ENCODE data around the gene HEPACAM2.

DNA sequence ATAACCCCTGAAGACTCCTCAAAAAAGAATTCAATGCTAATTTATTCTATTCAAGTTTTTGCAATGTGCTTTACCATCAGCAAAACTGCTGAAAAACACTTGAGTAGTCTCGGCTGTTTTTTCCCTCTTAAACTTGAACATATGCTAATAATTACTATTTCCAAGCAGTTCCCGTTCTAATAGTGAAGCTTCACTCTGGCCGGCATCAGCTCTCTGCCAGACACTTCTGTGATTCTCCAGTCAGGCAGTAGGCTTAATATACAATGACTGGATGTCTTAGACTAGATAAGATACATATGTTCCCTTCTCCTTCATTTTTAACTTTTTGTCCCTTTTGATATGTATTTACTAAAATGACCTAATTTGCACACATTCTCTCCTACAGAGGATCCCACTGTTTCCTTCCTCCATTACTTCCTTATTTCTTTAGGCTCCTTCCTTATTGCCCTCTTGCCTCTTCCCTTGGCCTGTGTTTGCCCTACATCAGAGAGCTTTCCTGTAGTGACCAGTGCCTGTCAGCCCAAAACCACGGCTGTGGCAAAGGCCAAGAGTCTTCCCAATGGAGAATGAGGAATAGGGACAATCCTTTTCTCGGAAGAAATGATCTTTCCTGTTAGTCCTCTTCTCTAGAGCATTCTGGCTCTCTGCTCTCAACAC, 23.5 kb downstream of the HEPACAM2 start:
- TF ChIP-seq, protein P1, sequence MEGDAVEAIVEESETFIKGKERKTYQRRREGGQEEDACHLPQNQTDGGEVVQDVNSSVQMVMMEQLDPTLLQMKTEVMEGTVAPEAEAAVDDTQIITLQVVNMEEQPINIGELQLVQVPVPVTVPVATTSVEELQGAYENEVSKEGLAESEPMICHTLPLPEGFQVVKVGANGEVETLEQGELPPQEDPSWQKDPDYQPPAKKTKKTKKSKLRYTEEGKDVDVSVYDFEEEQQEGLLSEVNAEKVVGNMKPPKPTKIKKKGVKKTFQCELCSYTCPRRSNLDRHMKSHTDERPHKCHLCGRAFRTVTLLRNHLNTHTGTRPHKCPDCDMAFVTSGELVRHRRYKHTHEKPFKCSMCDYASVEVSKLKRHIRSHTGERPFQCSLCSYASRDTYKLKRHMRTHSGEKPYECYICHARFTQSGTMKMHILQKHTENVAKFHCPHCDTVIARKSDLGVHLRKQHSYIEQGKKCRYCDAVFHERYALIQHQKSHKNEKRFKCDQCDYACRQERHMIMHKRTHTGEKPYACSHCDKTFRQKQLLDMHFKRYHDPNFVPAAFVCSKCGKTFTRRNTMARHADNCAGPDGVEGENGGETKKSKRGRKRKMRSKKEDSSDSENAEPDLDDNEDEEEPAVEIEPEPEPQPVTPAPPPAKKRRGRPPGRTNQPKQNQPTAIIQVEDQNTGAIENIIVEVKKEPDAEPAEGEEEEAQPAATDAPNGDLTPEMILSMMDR (IDR thresholded peaks at IDR 0.05; ENCODE audit: insufficient read depth, low read length), result no peak
- TF ChIP-seq, protein P2, sequence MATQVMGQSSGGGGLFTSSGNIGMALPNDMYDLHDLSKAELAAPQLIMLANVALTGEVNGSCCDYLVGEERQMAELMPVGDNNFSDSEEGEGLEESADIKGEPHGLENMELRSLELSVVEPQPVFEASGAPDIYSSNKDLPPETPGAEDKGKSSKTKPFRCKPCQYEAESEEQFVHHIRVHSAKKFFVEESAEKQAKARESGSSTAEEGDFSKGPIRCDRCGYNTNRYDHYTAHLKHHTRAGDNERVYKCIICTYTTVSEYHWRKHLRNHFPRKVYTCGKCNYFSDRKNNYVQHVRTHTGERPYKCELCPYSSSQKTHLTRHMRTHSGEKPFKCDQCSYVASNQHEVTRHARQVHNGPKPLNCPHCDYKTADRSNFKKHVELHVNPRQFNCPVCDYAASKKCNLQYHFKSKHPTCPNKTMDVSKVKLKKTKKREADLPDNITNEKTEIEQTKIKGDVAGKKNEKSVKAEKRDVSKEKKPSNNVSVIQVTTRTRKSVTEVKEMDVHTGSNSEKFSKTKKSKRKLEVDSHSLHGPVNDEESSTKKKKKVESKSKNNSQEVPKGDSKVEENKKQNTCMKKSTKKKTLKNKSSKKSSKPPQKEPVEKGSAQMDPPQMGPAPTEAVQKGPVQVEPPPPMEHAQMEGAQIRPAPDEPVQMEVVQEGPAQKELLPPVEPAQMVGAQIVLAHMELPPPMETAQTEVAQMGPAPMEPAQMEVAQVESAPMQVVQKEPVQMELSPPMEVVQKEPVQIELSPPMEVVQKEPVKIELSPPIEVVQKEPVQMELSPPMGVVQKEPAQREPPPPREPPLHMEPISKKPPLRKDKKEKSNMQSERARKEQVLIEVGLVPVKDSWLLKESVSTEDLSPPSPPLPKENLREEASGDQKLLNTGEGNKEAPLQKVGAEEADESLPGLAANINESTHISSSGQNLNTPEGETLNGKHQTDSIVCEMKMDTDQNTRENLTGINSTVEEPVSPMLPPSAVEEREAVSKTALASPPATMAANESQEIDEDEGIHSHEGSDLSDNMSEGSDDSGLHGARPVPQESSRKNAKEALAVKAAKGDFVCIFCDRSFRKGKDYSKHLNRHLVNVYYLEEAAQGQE (IDR thresholded peaks at IDR 0.05; ENCODE audit: insufficient replicate concordance, low read depth), result no peak
- TF ChIP-seq POLR2AphosphoS5 (IDR thresholded peaks at IDR 0.05; ENCODE audit: low read depth) (no peak), GABPA (IDR thresholded peaks at IDR 0.05; ENCODE audit: low read depth) (no peak), SPI1 (IDR thresholded peaks at IDR 0.05; ENCODE audit: borderline replicate concordance, low read depth) (no peak)

Data from HL-60 (cell line).